HG02840 (cell line): ENCODE measurements around the gene TLCD2.
"Not testable (repeated sequence)": the region's sequence is repeated elsewhere in the genome, so short reads cannot be mapped to it uniquely, and the experiment has no call there.

ENCODE experiments used
- ATAC-seq: cut with Tn5 transposase; IDR thresholded peaks from one replicate; pipeline ENCODE4 v1.9.1; 2021; ENCODE audit warnings: mild to moderate bottlenecking, moderate library complexity, moderate number of reproducible peaks; ENCODE audit not compliant: unreplicated experiment, low FRiP score

TLCD2 gene

GRCh38 chr17:1709971-1710806 lies at the start of gene TLCD2:
TSS of gene TLCD2 (minus strand) at chr17:1710377. CDS start at chr17:1710242, 135 bp downstream.
- no peak for ATAC-seq

- ATAC-seq, result no peak
These were observed 49.4 kb upstream of the TLCD2 start for GRCh38 chr17:1759529-1759928.

GRCh38 chr17:1758807-1759206 lies 48.6 kb upstream of the TLCD2 start:
- ATAC-seq, result no peak

- no peak for ATAC-seq
These were observed 45.7 kb upstream of the TLCD2 start for GRCh38 chr17:1755827-1756262.

- ATAC-seq, result no peak
These were observed 45.2 kb upstream of the TLCD2 start for GRCh38 chr17:1755252-1755826.

GRCh38 chr17:1754430-1755112 lies 44.4 kb upstream of the TLCD2 start:
- ATAC-seq, result no peak

- ATAC-seq, result no peak
These were observed 43.7 kb upstream of the TLCD2 start for GRCh38 chr17:1753767-1754429.

- no peak for ATAC-seq
These were observed 42.5 kb upstream of the TLCD2 start for GRCh38 chr17:1752425-1753262.

GRCh38 chr17:1750628-1751027 lies 40.5 kb upstream of the TLCD2 start:
- ATAC-seq, result no peak

- ATAC-seq, result no peak
These were observed 36.9 kb upstream of the TLCD2 start for GRCh38 chr17:1746975-1747543.

GRCh38 chr17:1745513-1746020 lies 35.4 kb upstream of the TLCD2 start:
- ATAC-seq, result no peak

GRCh38 chr17:1744551-1745512 lies 34.7 kb upstream of the TLCD2 start:
- no peak for ATAC-seq

GRCh38 chr17:1743088-1743439 lies 32.9 kb upstream of the TLCD2 start:
- ATAC-seq, result no peak

GRCh38 chr17:1742371-1743087 lies 32.4 kb upstream of the TLCD2 start, which contains the start of gene SERPINF2:
TSS of gene SERPINF2 (plus strand) at chr17:1742871. CDS start at chr17:1744996, 2,125 bp downstream.
- ATAC-seq, result no peak

GRCh38 chr17:1741899-1742298 lies 31.7 kb upstream of the TLCD2 start:
- ATAC-seq, result not testable (repeated sequence)

GRCh38 chr17:1737531-1738291 lies 27.5 kb upstream of the TLCD2 start:
- no peak for ATAC-seq
